ENCODE results near the gene PASD1.
"Not testable (repeated sequence)": the region's sequence is repeated elsewhere in the genome, so short reads cannot be mapped to it uniquely, and the experiment has no call there.

Gene PASD1, protein sequence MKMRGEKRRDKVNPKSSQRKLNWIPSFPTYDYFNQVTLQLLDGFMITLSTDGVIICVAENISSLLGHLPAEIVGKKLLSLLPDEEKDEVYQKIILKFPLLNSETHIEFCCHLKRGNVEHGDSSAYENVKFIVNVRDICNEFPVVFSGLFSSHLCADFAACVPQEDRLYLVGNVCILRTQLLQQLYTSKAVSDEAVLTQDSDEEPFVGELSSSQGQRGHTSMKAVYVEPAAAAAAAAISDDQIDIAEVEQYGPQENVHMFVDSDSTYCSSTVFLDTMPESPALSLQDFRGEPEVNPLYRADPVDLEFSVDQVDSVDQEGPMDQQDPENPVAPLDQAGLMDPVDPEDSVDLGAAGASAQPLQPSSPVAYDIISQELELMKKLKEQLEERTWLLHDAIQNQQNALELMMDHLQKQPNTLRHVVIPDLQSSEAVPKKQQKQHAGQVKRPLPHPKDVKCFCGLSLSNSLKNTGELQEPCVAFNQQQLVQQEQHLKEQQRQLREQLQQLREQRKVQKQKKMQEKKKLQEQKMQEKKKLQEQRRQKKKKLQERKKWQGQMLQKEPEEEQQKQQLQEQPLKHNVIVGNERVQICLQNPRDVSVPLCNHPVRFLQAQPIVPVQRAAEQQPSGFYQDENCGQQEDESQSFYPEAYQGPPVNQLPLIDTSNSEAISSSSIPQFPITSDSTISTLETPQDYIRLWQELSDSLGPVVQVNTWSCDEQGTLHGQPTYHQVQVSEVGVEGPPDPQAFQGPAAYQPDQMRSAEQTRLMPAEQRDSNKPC

DNA sequence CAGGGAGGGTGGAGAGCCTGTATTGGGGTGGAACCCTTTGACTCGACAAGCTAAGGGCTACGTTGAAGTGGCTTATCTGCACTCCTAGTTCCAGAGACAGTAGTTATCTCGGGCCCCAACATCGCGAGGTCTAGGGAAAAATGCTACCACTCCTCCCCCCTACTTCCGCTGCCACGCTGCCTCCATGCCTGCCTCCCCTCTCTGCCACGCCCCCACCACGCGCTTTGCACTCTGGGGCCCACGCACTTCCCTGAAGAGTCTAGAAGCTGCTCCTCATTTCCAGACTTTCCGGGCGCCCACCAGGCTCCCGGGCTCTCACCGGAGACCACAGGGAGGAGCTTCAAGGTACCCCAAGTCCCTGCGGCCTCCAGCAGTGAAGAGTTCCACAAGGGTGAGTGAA, at the start of gene PASD1:
Gene PASD1 (plus strand): TSS at position 227 of the 400 bp plus-strand sequence. CDS start 37,879 bp downstream, outside the sequence.
- DNase-seq (ENCODE audit: low read depth), result no peak

DNA sequence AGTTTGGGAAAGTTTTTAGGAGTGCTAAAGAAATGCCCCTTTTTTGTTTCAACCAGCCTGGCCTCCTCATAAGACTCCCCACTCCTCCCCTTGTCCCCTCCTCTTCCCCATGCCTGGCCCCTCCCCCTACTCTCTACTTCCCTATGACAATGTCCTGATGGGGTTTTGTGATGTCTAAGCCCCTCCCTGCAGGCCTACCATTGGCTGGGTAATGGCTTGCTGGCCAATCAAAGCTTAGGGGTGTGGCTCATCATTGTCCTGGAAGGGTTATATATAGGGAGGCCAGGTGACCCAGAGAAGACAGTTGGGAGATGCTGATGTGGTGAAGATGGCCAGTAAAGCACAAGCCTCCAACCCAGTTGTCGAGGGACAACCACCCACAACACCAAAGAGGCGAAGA, 48.2 kb upstream of the PASD1 start:
- no peak for DNase-seq (ENCODE audit: low read depth)

DNA sequence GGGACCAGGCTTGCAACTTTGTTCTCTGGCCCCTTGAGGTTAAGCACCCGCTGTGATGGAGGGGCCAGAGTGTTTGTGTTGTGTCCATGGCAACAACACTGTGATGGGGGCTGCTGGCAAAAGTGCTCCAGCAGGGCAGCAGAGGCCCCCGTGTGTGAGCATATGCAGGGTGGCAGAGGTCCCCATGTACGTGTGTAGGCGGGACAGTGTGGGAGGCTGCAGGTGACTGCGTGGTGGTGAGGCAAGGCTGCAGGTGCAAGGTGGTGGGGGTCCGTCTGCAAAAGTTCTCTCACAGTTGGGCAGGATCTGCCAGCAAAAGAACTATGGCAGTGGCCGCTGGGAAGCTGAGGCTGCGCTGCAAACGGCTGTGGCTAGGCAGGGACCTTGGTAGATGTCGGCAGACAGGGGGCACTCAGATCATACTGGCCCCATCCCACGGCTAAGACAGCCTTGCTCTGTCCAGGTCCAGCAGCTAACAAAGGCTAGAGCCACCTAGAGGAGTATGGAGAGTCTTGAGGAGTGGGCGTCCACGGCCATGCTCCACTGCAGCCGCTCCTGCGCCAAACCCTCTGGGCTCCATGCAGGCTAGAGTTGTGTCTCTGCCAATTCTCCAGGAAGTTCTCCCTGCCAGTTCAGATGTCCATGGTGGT, 46.8 kb upstream of the PASD1 start:
- no peak for DNase-seq (ENCODE audit: low read depth)

DNA sequence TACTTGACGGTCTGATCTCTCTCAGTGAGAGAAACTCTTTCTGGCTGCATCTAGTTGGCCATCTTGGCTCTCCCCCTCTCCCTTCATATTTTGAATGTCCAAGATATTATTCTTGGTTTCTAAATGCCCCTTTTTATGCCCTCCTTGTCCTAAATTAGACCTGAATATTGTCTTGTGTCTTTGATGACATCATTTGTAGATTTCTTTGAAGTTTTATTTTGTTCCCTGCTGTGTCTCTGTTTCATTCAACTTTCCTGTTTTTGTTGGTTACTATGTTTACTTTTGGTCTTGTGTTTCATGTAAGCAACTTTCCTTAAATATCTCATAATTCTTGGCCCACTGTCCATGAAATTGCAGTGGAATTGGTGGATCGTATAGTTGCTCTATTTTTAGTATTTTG, 46.1 kb upstream of the PASD1 start:
- DNase-seq (ENCODE audit: low read depth), result no peak

DNA sequence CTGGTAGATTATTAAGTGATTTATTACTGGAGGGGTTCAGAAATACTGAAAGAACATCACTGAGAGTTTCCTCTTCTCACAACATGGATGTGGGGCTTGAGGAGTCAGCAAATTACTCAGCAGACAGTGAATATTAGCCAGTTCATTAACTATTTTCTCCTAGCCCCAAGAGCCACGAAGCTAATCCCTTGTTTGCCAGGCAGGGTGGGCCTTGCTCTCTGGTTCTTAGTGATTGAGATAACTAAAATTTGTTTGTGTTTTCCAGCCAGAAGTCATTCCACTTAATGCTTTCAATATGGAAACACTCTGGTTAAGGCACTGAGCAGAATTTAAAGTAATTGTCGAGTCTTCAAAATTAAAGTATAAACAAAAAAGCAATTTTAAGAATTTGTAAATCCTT, 40.1 kb upstream of the PASD1 start:
- DNase-seq (ENCODE audit: low read depth), result no peak

DNA sequence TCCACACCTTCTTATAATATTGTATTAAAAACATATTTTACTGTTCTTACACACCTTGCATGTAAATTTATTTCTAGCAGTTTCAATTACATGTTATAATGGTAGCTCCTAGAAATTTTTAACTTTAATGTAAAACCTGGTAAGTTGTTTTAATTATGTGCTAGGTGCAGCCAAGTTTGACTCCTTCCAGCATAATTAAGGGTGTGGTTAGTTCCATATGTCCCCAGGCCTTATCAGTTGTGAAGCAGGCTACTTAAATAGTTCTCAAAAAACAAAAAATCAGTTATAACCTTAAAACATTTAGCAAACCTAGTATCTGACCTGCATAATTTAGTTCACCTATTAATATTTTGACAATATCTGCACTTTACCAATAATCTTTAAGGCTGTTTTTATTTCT, 26.9 kb upstream of the PASD1 start:
- DNase-seq (ENCODE audit: low read depth), result no peak

DNA sequence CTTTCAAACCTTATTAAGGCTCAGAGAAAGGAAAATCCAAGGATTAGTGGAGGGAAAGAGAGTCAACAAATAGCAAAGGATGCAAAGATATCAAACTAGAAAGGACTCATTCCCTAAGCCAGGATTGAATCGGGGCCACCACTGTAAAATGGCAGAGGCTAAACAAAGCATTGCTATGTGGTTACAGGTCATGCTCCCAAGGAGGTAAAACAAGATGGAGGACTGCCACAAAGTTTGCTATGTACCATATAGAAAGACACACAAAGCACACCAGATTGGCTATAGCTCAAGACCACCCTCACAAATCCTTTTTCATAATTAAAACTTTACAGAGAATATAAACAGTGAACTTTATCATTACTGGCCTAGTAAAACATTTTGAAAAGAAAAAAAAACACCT, 25.9 kb upstream of the PASD1 start:
- DNase-seq (ENCODE audit: low read depth), result no peak

DNA sequence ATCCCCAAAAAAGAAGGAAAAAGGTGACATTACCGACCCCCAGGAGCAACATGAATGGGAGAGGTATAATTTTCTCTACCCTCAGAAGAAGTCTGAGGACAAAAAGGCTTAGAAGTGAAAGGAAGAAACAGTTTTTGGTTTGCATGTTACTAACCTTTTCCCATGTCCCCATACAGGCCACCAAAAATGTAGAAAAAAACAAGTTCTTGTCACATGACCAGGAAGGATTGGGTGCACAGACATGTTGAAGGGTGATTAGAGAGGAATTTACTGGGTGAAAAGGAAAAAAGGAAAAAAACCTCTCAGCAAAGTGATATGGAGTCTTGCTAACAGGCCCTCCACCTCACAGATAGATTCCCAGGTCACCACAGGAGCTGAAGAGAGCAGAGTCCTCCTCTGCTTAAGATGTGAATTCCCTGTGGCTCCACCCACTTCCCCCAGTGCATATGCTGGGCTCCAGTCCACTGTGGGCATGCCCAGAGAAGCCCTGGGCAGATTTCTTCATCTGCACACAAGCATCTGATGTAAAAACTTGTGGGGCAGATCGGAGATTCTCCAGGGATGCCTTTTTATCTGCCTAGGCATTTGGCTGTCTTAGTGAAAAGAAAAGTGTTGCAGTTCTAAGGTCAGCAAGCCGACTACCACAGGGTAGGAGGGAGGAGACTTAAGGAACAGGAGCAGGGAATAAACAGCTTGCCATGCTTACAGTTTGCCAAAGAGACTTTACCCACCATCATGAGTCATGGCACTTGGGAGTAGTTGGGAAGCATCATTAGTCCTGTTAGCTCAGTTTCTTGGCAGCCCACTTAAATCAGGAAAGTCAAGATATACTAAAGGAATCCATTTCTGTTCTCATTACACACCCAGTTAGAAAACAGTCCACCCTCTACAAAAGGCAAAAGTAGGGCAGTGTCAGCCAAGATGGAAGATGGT, 25.0 kb upstream of the PASD1 start:
- DNase-seq (ENCODE audit: low read depth), result no peak

DNA sequence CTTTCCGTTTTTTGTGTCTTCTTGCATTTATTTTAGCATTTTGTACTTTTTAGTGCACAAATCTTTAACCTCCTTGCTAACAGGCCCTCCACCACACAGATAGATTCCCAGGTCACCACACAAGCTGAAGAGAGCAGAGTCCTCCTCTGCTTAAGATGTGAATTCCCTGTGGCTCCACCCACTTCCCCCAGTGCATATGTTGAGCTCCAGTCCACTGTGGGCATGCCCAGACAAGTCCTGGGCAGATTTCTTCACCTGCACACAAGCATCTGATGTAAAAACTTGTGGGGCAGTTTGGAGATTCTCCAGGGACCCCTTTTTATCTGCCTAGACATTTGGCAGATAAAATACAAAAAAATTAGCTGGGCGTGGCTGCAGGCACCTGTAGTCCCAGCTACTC, 19.8 kb upstream of the PASD1 start:
- DNase-seq (ENCODE audit: low read depth), result no peak

DNA sequence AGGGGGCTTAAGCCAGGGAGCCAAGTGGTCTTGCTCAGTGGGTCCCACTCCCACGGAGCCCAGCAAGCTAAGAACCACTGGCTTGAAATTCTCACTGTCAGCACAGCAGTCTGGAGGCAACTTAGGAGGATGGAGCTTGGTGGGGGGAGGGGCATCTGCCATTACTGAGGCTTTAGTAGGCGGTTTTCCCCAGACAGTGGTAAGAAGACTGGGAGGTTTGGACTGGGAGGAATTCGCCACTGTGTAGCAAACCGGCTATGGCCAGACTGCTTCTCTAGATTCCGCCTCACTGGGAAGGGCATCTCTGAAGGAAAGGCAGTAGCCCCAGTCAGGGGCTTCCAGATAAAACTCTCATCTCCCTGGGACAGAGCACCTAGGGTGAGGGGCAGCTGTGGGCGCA, 17.2 kb upstream of the PASD1 start:
- not testable (repeated sequence) for DNase-seq (ENCODE audit: low read depth)

DNA sequence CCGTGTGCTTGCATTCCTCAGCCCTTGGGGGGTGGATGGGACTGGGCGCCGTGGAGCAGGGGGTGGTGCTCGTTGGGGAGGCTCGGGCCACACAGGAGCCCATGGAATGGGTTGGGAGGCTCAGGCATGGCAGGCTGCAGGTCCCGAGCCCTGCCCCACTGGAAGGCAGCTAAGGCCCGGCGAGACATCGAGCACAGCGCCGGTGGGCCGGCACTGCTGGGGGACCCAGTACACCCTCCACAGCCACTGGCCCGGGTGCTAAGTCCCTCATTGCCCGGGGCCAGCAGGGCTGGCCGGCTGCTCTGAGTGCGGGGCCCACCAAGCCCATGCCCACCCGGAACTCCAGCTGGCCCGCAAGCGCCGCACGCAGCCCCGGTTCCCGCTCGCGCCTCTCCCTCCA, 12.3 kb upstream of the PASD1 start:
- not testable (repeated sequence) for DNase-seq (ENCODE audit: low read depth)

DNA sequence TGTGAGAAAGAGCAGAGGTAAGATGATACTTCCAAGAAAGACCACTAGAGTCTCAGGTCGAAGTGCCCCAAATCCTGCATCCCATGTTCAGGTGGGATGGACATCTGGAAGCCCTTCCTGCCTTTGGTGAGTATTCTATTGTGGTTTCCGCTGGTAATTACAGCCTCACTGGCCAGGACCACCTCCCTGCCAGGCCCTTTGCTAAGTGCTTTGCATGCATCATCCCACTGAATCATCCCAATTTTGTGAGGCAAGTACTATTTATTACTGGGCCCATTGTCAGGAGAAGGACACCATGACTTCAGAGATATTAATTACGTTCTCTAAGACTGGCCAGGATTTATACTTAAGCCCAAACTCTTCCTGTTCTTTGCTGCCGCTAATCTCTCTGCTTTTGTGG, 10.7 kb upstream of the PASD1 start:
- DNase-seq (ENCODE audit: low read depth), result no peak

DNA sequence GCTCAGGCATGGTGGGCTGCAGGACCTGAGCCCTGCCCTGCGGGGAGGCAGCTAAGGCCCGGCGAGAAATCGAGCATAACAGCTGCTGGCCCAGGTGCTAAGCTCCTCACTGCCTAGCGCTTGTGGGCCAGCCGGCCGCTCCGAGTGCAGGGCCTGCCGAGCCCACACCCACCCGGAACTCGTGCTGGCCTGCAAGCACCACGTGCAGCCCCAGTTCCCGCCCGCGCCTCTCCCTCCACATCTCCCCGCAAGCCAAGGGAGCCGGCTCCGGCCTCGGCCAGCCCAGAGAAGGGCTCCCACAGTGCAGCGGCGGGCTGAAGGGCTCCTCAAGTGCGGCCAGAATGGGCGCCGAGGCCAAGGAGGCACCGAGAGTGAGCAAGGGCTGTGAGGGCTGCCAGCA, 8.2 kb upstream of the PASD1 start:
- DNase-seq (ENCODE audit: low read depth), result not testable (repeated sequence)

DNA sequence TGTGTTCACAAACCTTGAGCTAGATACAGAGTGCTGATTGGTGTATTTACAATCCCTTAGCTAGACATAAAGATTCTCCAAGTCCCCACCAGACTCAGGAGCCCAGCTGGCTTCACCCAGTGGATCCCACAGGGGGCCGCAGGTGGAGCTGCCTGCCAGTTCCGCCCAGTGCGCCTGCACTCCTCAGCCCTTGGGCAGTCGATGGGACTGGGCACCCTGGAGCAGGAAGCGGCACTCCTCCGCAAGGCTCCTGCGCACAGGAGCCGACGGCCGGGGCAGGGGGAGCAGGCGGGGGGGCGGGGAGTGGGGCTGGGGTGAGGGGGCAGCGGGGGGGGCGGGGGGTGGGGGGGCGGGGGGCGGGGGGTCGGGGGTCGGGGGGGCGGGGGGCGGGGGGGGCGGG, 990 bp upstream of the PASD1 start:
- not testable (repeated sequence) for DNase-seq (ENCODE audit: low read depth)

DNA sequence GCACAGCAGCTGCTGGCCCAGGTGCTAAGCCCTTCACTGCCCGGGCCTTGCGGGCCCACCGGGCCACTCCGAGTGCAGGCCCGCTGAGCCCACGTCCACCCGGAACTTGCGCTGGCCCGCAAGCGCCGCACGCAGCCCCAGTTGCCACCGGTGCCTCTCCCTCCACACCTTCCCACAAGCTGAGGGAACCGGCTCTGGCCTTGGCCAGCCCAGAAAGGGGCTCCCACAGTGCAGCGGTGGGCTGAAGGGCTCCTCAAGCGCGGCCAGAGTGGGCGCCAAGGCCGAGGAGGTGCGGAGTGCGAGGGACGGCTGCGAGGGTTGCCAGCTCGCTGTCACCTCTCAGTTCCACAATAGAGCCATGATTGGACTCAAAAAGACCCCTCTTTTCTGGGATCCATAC, 472 bp upstream of the PASD1 start:
- DNase-seq (ENCODE audit: low read depth), result not testable (repeated sequence)

DNA sequence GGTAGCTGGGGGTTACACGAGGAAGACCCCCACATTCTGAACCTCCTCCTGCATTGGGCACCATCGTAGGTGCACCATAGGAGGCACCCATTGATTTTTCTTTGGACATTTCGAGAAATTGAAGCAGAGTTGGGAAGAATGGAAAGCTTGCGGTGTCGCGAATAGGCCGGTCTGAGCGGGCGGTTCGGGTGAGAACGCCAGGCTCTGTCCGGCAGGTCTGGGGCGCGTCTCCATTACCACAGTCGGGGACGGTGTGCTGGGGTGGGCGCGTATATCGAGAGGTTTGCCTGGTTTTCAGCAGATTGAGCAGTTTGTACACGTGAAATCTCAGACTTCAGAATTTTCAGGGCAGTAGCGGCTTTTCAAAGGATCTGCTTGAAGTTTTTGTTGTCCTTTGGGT, 560 bp downstream of the PASD1 start:
- no peak for DNase-seq (ENCODE audit: low read depth)

DNA sequence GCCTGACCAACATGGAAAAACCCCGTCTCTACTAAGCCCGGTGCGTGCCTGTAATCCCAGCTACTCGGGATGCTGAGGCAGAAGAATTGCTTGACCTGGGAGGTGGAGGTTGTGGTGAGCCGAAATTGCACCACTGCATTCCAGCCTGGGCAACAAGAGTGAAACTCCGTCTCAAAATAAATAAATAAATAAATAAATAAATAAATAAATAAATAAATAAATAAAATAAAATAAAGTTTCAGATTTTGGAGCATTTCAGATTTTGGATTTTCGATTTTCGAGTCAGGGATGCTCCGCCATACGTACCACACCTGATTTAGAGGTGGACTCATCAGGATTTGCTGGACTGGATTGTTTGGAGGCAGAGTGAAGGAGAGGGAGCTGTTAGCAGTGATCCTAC, 3.4 kb downstream of the PASD1 start:
- not testable (repeated sequence) for DNase-seq (ENCODE audit: low read depth)

DNA sequence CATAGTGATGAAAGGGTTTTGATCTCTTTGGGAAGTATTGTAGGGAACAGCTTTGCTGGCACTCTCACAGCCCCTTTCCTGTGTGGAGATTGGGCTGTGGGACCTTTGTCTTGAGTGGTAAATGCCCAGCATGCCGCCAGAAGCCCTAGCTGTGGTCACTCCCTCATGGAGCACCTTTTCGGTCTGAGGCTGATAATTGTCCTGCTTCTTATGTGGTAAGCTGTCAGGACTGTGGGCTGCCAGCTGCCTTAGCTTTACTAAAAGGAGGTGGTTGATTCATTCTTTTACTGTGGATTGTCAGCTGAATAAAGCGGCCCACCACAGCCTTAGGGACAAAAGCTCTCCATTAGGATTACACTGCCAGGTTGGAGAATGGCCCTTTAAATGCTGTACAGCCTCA, 7.1 kb downstream of the PASD1 start:
- no peak for DNase-seq (ENCODE audit: low read depth)

DNA sequence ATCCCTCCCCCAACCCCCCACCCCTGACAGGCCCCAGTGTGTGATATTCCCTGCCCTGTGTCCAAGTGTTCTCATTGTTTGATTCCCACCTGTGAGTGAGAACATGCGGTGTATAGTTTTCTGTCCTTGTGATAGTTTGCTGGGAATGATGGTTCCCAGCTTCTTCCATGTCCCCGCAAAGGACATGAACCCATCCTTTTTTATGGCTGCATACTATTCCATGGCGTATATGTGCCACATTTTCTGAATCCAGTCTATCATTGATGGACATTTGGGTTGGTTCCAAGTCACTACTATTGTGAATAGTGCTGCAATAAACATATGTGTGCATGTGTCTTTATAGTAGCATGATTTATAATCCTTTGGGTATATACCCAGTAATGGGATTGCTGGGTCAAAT, 29.9 kb downstream of the PASD1 start:
- not testable (repeated sequence) for DNase-seq (ENCODE audit: low read depth)

DNA sequence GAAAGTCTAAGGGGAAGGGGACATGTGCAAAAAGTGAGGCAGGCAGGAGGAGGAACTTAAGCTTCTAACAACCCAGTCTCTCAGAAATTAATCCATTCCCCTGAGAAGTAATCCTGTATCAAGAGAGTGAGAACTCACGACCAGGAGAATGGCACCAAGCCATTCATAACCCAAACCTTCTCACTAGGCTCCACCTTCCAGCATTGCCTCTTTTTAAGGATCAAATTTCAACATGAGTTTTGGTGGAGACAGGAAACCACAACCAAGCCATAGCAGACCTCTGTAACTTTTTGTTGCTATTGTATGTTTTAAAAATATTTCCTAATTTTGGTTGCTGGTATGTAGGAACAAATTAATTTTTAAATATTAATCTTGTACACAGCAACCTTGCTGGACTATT, 32.8 kb downstream of the PASD1 start:
- DNase-seq (ENCODE audit: low read depth), result no peak

DNA sequence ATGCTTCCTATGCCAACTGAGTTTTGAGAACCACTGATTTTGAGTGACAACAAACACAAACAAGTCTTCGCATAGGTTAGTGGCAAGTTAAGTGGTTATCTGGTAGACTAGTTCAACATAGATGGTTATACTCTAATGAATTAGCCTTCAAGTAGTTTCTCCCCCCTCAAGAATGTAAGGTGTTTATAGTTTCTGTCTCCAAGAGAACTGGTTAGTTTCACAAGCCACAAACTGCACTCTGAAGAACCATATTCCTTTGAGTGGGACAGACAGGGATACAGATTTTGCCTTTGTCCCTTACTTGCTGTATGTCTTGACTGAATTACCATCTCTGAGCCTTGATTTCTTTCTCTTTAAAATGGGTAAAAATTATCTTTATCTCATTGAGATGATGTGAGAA, 41.5 kb downstream of the PASD1 start:
- DNase-seq (ENCODE audit: low read depth), result no peak

DNA sequence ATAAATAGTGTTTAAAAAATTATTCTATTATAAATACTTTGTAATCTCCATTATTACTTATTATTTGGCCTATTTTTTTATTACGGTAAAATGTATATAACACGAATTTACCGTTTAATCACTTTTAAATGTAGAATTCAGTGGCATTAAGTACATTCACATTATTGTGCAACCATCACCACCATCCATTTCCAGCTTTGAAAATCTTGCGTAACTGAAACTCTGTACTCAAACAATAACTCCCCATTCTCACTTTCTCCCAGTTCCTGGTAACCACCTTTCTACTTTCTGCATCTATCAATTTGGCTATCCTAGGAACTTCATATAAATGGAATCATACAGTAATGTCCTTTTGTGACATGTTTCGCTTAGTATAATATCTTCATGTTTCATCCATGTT, 45.7 kb downstream of the PASD1 start:
- DNase-seq (ENCODE audit: low read depth), result no peak
